Right lobe of liver (tissue), 4 donors: ENCODE data around the gene LRRC73.

ENCODE experiments used
- CTCF ChIP-seq, 4 donors: fragments of 200-600 bp in 3 of 4; fragments of 450-650 bp in 1 of 4; IDR thresholded peaks; one replicate each; pipeline versions ENCODE4 v1.5.1 to v1.8.0; 2016 to 2022; ENCODE audit warnings: antibody characterized with exemption in 4 of 4, mild to moderate bottlenecking in 2 of 4
- POLR2A ChIP-seq: fragments of 450-650 bp; IDR thresholded peaks from one replicate; pipeline ENCODE4 v1.6.1; 2017; ENCODE audit warnings: antibody characterized with exemption, mild to moderate bottlenecking
- donor health status: DM: no; HTN: no; CAD: no.
- donor health status: DM: no; HTN: no; CAD: no.
- donor health status: DM: no; HTN: yes; CAD: no.

- TF ChIP-seq CTCF (IDR thresholded peaks at IDR 0.05) (no peak), POLR2A (no peak)
These were observed 14.7 kb downstream of the LRRC73 start for GRCh38 chr6:43495409-43495941.
